ENCODE measurements around the gene SYN1.

DNA sequence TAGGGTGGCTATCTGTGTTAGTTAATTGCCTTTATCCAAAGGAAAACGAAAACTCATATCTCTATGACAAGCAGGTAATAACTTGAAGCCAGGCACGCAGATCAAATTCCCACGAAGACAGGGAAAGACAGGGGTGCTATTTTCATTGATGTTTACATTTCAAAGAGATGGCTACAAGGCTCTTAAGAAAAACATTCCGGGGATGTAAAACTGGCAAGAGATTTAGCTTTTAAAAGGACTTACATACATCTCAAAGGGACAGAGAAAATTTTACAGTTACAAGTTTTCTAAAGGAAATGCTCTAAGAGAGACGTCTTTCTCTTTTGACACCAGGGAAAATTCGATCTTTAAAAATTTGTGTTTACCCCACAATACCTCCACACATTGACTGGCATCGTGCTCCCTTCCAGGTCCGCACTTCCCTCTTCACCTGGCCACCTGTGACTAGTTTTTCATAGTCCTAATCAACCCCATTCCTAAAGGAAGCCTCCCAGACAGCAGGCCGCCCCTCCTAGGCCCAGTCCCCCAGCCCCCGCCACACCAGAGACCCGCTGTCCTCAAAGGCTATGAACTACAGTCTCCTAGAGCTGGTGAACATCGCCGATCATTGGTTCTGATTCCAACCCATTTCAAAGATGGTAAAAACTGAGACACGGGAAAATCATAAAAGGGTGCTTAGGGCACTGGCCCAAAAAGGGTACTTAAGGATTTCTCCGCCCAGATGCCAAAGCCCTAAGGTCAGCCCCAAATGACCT lies 59.3 kb downstream of the SYN1 start:
- TF ChIP-seq, protein P1, sequence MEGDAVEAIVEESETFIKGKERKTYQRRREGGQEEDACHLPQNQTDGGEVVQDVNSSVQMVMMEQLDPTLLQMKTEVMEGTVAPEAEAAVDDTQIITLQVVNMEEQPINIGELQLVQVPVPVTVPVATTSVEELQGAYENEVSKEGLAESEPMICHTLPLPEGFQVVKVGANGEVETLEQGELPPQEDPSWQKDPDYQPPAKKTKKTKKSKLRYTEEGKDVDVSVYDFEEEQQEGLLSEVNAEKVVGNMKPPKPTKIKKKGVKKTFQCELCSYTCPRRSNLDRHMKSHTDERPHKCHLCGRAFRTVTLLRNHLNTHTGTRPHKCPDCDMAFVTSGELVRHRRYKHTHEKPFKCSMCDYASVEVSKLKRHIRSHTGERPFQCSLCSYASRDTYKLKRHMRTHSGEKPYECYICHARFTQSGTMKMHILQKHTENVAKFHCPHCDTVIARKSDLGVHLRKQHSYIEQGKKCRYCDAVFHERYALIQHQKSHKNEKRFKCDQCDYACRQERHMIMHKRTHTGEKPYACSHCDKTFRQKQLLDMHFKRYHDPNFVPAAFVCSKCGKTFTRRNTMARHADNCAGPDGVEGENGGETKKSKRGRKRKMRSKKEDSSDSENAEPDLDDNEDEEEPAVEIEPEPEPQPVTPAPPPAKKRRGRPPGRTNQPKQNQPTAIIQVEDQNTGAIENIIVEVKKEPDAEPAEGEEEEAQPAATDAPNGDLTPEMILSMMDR (IDR thresholded peaks at IDR 0.05; ENCODE audit: insufficient read depth, low read depth, low read length) = no peak
- no peak for TF ChIP-seq EZH2 (IDR thresholded peaks at IDR 0.05; ENCODE audit: insufficient read depth, low read length)
